Astrocyte of the cerebellum (primary cell): ENCODE results near the gene HLF.

Experiments
- DNase-seq: peaks from one replicate; pipeline ENCODE4 v3.0.0-alpha.2; 2011; ENCODE audit warnings: low read depth
- H3K4me3 ChIP-seq: 2 replicates; pipeline ENCODE4 v1.5.1; 2011; ENCODE audit warnings: mild to moderate bottlenecking, low read depth, low read length, moderate library complexity
- in situ Hi-C: cut with HindIII; loops from 2 replicates; pipeline ENCODE4 v1.10.0; 2017; ENCODE audit warnings: low sequenced_read_pairs
- TF ChIP-seq, protein P1 (sequence below): IDR thresholded peaks from 2 replicates; pipeline ENCODE4 v1.5.1; 2012; ENCODE audit warnings: low read length, low read depth, moderate library complexity, mild to moderate bottlenecking; ENCODE audit errors: missing control alignments

HLF gene

DNA sequence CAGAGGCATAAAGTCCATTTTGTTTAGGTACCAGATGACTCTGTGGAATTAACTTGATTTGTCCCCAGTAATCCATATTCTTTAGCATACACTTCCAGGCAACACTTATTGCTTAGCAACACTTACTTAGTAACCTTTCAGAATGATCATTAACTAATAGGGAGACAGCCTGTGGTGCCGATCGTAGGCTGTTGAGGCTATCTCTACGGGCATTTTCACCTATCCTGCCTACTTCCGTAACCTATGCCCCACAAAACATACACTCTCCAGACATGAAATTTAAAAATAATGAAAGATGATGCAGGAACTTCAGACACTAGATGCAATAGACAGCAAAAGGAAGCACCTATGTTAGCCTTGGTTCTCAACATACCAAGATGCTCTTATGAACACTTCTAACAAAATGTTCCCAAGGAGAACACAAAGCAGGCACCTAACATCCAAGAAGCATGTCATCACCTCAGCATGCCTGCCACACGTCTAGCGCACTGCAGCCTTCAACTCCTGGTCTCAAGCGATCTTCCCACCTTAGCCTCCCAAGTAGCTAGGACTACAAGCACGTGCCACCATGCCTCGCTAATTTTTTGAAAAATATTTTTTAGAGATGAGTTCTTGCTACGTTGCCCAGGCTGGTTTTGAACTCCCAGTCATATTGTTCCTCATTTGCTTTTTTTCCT lies 34.5 kb downstream of the HLF start:
- no peak overlapping the region for H3K4me3 ChIP-seq
- TF ChIP-seq, protein P1, sequence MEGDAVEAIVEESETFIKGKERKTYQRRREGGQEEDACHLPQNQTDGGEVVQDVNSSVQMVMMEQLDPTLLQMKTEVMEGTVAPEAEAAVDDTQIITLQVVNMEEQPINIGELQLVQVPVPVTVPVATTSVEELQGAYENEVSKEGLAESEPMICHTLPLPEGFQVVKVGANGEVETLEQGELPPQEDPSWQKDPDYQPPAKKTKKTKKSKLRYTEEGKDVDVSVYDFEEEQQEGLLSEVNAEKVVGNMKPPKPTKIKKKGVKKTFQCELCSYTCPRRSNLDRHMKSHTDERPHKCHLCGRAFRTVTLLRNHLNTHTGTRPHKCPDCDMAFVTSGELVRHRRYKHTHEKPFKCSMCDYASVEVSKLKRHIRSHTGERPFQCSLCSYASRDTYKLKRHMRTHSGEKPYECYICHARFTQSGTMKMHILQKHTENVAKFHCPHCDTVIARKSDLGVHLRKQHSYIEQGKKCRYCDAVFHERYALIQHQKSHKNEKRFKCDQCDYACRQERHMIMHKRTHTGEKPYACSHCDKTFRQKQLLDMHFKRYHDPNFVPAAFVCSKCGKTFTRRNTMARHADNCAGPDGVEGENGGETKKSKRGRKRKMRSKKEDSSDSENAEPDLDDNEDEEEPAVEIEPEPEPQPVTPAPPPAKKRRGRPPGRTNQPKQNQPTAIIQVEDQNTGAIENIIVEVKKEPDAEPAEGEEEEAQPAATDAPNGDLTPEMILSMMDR: no peak
- no peak for DNase-seq
- in situ Hi-C loops: no loop called here

DNA sequence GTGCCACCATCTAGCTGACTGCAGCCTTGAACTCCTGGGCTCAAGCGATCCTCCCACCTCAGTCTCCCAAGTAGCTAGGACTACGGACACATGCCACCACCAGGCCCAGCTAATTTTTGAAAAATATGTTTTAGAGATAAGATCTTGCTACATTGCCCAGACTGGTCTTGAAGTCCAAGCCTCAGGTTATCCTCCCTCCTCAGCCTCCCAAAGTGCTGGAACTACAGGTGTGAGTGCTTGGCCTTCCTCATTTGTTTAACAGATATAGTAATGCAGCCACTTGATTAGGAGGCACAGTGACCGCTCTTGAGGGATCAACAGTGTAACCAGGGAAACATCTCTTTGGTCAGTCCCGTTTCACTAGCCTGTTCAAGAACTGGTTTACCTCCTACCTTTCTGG lies 35.1 kb downstream of the HLF start:
- no peak overlapping the region for H3K4me3 ChIP-seq
- DNase-seq: no peak
- TF ChIP-seq, protein P1: no peak
- in situ Hi-C loops: loop anchor here (25.0 kb wide), 1 partner anchor 212 kb away; the partner anchor contains the start of gene SMIM36

DNA sequence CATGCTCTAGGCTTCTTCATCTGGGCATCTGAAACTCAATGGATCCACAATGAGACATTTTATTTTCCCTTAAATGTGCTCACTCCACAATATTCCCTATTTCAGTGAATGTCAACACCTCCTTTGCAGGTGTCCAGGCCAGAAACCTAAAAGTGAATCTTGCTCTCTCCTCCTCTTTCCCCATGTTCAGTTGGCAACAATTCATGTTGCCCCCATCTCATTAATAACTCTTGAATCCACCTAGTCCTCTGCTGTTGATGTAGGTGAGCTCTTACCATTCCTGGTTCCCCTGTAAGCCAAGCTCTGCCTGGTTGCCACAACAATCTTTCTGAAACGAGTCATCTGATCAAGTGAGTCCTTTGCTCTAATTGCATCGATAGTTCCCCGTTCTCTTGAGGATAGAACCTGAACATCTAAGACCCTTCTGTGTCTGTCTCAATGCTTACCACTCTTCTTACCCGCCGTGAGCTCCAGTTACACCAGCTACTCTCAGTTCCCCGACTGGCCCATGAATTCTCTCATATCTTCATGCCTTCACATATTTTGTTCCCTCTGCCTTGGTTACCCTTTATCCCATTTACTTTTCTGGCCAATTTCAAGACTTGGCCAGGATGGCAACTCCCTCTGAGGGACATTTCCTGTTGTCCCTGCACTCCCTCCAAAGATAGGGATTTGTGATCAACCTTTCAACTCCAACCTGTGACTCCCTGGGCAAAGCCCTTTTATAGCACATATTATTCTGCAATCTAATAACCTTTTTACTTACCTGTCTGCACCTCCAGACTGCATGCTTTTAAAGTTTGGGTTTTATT lies 35.9 kb downstream of the HLF start:
- no peak overlapping the region for H3K4me3 ChIP-seq
- TF ChIP-seq, protein P1: no peak
- in situ Hi-C loops: loop anchor here (25.0 kb wide), 1 partner anchor 212 kb away; the partner anchor contains the start of gene SMIM36
- DNase-seq: no peak

DNA sequence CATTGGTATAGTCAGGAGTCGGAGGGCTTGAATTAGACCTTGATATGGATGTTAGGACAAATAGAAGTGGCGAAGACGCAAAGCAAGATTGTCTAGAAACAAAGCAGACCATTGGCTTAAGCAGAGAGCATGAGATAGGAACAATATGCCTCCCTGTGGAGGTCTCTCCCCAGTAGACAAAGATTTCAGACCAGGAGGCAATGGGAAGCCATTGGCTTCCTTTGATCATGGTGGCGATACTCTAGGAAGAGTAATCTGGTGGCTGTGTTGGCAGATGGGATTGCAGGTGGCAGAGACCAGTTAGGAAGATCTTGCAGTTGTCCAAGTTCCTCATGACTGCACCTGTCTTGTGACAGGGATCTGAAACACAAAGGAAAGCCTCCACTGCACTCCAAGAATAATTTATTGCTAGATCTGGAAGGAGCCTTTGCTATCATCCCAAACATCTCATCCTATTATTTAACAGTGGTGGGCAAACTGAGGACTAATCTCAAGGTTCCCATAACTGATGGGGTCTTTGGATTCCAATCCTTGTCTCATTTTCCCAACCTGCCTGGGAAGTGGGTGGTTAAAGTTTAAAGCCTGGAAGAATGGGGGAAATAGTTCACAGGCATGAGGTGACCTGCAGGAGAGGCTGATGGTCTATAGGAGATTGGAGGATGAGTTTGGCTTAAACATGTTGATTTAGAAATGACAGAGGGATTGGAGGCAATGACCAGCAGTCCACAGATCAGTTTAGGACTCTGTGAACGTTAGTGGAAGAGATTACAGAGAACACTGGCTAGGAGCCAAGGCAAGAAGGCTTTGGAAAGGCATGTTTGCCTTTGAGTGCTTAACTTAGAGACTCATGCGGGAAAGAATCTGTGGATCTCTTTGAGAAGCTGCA lies 37.0 kb downstream of the HLF start:
- no peak for DNase-seq
- no peak overlapping the region for H3K4me3 ChIP-seq
- in situ Hi-C loops: loop anchor here (25.0 kb wide), 1 partner anchor 211 kb away; the partner anchor contains the start of gene SMIM36
- TF ChIP-seq, protein P1: no peak

DNA sequence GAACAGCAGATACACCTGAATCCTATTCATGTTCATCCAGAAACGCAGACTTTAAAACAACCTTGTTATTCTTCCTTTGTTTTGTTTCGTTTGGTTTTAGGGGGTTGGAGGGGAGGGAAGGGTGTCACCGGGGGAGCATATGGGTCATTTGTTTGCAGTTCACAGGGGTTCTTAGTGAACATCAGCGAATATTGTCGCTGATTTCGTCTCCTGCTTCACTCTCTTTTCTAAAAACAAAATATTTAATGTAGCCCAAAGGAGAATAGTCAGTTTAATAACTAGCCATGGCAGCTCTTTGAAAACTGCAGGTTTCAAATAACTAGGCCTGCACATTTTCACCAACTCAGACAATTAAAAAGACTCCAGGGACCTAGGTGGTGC lies 37.6 kb downstream of the HLF start:
- TF ChIP-seq, protein P1: no peak

DNA sequence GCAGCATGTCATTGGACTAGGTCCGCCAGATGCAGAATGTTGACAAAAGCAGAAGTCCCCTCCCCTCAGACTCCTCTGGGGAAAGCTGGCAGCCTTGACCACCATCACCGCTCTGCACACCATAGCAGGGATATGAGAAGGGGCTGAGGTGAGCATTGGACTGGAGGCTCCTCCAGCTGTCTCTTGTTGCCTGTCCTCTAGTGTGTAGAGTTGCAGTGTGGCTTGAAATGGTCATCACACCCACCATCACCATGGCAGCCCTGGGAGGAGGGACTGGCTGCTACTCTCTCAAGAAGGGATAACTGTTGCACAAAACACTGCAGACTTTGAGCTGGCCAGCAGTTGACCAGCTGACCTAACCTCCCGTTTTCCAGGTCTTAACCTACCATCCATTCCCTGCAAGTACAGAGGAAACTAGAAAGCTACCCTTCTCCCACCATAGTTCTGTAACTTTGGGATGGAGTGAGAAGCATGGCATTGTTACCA lies 38.3 kb downstream of the HLF start:
- TF ChIP-seq, protein P1: no peak
- H3K4me3 ChIP-seq: no peak overlapping the region
- DNase-seq: no peak
- in situ Hi-C loops: loop anchor here (25.0 kb wide), 1 partner anchor 209 kb away; the partner anchor contains the start of gene SMIM36

More for the DNA sequence above, 37.6 kb downstream of the HLF start:
- in situ Hi-C loops: loop anchor here (25.0 kb wide), 1 partner anchor 210 kb away; the partner anchor contains the start of gene SMIM36
- no peak overlapping the region for H3K4me3 ChIP-seq
- DNase-seq: no peak
